ENCODE measurements around the gene TMC5.

The TMC5 gene

DNA sequence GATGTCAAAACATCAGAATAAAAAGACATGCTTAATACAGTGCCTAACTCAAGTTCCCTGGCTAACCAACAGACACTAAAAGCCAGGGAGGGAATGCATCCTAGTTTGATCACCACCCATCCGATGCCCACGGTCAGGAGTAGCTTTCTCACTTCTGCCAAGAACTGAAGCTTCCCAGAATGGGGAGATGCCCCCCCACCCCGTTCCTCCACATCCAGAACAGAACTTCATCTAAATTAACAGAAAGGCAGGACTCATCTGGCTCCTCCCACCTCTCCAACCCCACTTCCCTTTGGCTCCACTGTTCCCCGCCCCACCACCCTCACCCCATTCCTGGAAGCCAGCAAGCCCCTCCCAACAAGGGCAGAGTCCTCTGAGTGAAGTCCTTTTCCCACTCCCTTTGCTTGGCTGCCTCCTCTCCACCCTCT is 70.5 kb downstream of the TMC5 start:
- CTCF ChIA-PET = no interaction called here
- Mint-ChIP-seq H3K4me1 (peaks cover under 1% of the 10 kb centered on the region), H3K36me3 (no peaks in the 10 kb centered on the region), H3K9me3 (no peaks in the 10 kb centered on the region), H3K27me3 (peaks cover 6% of the 10 kb centered on the region), H3K4me3 (no peak overlapping the region), H3K27ac (no peak overlapping the region)
- DNase-seq = no peak

DNA sequence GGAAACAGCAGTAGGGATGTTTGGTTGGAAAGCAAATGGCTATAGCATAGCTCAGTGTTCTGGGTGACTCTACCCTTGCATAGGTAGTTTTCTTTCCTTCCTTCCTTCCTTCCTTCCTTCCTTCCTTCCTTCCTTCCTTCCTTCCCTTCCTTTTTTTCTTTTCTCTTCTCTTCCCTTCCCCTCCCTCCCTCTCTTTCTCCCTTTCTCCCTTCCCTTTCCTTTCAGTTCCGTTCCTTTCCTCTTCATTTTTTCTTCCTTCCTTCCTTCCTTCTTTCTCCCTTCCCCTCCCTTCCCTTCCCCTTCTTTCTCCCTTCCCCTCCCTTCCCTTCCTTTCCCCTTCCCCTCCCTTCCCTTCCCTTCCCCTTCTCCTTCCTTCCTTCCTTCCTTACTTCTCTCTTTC is 72.9 kb downstream of the TMC5 start:
- no peak for DNase-seq
- peaks cover 6% of the 10 kb centered on the region for H3K27me3 Mint-ChIP-seq
- CTCF ChIA-PET = no interaction called here
- no peak overlapping the region for H3K4me3 Mint-ChIP-seq
- no peaks in the 10 kb centered on the region for H3K36me3 Mint-ChIP-seq
- H3K9me3 Mint-ChIP-seq = no peaks in the 10 kb centered on the region
- no peak overlapping the region for H3K27ac Mint-ChIP-seq
- peaks cover 12% of the 10 kb centered on the region for H3K4me1 Mint-ChIP-seq

DNA sequence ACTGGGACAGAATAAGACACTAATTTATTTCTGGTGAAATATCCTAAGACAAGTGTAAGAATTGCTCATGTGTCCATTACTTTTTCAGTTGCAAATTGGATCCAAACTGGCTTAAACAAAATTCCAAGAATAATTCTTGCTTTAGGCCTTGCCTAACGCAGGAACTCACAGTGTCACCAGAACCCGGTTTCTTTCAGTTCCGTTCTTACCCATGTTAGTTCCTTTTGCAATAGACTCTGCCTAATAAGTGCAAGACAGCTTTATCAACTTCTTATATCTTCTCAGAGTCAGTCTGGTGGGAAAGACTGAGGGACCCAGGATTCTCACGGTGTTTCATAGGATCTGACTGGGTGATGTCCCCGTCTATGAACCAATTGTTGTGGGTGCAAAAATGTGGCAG is 79.5 kb downstream of the TMC5 start:
- DNase-seq = no peak
- Mint-ChIP-seq H3K4me1 (peaks cover 12% of the 10 kb centered on the region), H3K4me3 (no peak overlapping the region), H3K36me3 (peaks cover 11% of the 10 kb centered on the region), H3K27ac (no peak overlapping the region), H3K9me3 (no peaks in the 10 kb centered on the region), H3K27me3 (no peaks in the 10 kb centered on the region)
- CTCF ChIA-PET = no interaction called here

GRCh38 chr16:19499006-19499405 is 81.3 kb downstream of the TMC5 start:
- Mint-ChIP-seq H3K36me3 (peaks cover 25% of the 10 kb centered on the region), H3K27ac (no peak overlapping the region), H3K9me3 (no peaks in the 10 kb centered on the region), H3K4me1 (peaks cover 4% of the 10 kb centered on the region), H3K27me3 (no peaks in the 10 kb centered on the region), H3K4me3 (no peak overlapping the region)
- no peak for DNase-seq
- CTCF ChIA-PET = interaction anchor here (0.6 kb wide), 1 partner anchor 540 kb away, joined by 3 read pairs; no protein-coding TSS in a partner anchor

DNA sequence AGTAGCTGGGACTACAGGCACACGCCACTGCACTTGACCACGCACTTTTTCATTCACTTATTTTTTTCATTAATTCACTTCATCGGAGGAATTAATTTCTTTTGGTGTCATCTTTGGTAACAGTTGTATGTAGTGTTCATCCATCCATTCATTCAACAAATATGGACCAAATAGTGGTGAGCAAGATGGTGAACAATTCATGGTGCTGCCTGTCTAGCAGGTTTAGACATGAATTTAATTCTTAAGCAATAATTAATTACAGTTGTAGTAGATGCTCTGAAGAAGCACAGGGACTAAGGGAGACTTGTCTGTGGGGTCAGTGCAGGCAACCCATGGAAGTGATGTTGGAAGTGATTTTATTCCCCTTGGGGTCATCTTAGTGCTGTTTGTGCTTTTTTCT is 81.8 kb downstream of the TMC5 start:
- Mint-ChIP-seq H3K4me3 (no peak overlapping the region), H3K4me1 (no peaks in the 10 kb centered on the region), H3K27me3 (no peaks in the 10 kb centered on the region), H3K9me3 (no peaks in the 10 kb centered on the region), H3K36me3 (peaks cover 28% of the 10 kb centered on the region), H3K27ac (no peak overlapping the region)
- CTCF ChIA-PET = no interaction called here
- no peak for DNase-seq

GRCh38 chr16:19502395-19503131 is 84.9 kb downstream of the TMC5 start:
- Mint-ChIP-seq H3K36me3 (peaks cover 46% of the 10 kb centered on the region), H3K4me3 (no peak overlapping the region), H3K9me3 (no peaks in the 10 kb centered on the region), H3K27me3 (no peaks in the 10 kb centered on the region), H3K4me1 (no peaks in the 10 kb centered on the region), H3K27ac (no peak overlapping the region)
- CTCF ChIA-PET = interaction anchor here (0.7 to 6.5 kb wide), 20 partner anchors 8 to 416 kb away, joined by 3 to 82 read pairs (median 4); partner anchors contain the start of gene VPS35L
- DNase-seq = peak; percentile 82

DNA sequence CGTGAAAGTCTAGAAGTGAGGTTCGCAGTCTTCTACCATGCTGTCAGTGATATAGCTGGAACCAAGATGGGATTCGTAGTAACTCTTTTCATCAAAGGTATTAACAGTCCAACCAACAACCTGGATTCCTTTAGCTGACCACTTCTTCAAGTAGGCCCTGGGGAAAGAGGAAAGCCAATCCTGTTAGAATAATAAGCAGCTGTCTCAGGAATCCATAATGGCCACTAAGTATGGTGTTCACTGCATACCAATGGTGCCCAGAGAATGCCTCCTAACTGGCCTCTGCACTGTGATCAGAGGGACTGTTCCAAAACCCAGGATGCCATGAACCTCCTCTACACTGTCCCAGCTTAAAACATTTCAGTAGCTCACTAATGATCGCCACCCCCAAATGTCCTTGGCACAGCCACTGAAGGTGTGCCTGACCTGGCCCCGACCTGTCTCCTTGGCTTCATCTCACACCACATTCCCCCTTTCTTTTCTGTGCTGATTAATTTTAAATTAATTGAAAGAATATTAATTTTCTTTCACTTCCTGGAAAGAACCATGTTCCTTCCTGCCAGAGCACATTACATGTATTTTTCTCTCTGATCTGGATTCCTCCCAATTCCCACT is 85.9 kb downstream of the TMC5 start:
- no peak overlapping the region for H3K4me3 Mint-ChIP-seq
- no peaks in the 10 kb centered on the region for H3K9me3 Mint-ChIP-seq
- peaks cover 46% of the 10 kb centered on the region for H3K36me3 Mint-ChIP-seq
- no peaks in the 10 kb centered on the region for H3K4me1 Mint-ChIP-seq
- DNase-seq = no peak
- no peaks in the 10 kb centered on the region for H3K27me3 Mint-ChIP-seq
- H3K27ac Mint-ChIP-seq = no peak overlapping the region
- CTCF ChIA-PET = interaction anchor here (1.0 to 6.5 kb wide), 12 partner anchors 10 to 417 kb away, joined by 3 to 82 read pairs (median 4); no protein-coding TSS in a partner anchor

DNA sequence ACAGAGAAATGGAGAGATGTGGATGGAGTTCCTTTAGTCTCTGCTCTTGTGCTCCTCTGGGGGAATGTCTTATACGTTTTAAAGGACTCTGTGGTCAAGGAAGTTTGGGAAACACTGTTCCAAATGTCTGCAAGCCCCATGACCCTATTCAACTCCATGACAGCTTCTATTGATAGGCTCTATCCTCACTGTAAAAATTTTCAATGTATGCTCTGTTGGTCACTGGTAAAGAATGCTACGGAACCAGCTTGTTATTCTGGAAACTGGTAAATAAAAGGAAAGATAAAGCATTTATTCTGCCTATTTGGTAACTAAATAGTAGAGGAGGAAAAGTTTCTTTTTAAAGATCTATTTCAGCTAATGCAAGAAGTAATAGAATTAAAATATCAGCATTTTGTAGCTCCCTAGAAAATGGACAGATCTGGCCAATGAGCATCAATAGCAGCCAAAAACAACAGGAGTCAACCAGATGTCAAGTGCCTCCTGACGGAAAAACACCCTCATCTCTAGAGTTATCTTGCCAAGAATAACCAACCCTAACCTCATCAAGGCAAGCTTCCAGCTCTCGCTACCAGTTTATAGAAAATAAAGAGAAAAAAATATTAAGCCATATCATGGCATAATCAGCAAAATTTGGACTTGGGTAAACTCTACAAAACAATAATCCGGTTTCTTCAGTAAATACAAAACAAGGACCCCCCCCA is 88.1 kb downstream of the TMC5 start:
- no peak overlapping the region for H3K4me3 Mint-ChIP-seq
- H3K27me3 Mint-ChIP-seq = no peaks in the 10 kb centered on the region
- H3K27ac Mint-ChIP-seq = no peak overlapping the region

DNA sequence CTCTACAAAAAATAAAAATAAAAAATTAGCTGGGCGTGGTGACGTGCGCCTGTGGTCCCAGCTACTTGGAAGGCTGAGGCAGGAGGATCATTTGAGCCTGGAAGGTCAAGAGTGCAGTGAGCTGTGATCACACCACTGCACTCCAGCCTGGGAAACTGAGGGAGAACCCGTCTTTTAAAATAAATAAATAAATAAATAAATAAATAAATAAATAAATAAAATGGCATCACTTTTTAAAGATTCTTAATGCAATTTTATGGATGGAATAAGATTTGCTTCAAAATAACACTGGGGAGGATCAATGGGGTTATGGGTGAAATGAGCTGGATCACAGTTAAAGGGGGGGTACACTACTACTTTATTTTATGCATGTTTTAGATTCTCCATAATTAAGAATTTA is 89.3 kb downstream of the TMC5 start:
- no peak overlapping the region for H3K27ac Mint-ChIP-seq
- H3K4me1 Mint-ChIP-seq = no peaks in the 10 kb centered on the region
- H3K36me3 Mint-ChIP-seq = peaks cover 40% of the 10 kb centered on the region
- CTCF ChIA-PET = interaction anchor here (6.5 kb wide), 1 partner anchor 118 kb away, joined by 82 read pairs; no protein-coding TSS in a partner anchor
- no peaks in the 10 kb centered on the region for H3K27me3 Mint-ChIP-seq
- H3K4me3 Mint-ChIP-seq = no peak overlapping the region
- DNase-seq = no peak
- no peaks in the 10 kb centered on the region for H3K9me3 Mint-ChIP-seq

More for the DNA sequence above, 88.1 kb downstream of the TMC5 start:
- no peak for DNase-seq
- H3K9me3 Mint-ChIP-seq = no peaks in the 10 kb centered on the region
- CTCF ChIA-PET = interaction anchor here (1.2 to 6.5 kb wide), 2 partner anchors 8 to 117 kb away, joined by 4 to 82 read pairs; no protein-coding TSS in a partner anchor
- H3K36me3 Mint-ChIP-seq = peaks cover 43% of the 10 kb centered on the region
- H3K4me1 Mint-ChIP-seq = no peaks in the 10 kb centered on the region

DNA sequence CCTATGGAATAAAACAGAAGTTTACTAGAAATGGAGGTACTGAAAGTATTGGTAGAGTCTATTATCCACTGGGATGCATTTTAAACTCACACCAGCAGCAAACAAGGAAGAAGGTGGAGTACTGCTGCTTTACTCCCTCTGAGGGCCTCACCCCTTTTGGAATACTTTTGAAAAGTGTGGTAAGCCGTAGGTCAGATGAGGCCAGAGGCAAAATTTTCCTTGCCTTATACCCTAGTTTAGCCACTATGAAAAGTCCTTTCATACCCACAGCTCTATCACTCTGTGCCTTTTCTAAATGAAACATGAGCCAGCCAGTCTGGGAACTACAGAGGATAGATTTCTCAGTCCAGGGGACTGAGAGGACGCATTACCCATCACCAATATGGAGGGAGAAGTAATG is 90.2 kb downstream of the TMC5 start:
- Mint-ChIP-seq H3K27ac (no peak overlapping the region), H3K4me3 (no peak overlapping the region), H3K27me3 (no peaks in the 10 kb centered on the region), H3K4me1 (no peaks in the 10 kb centered on the region), H3K36me3 (peaks cover 40% of the 10 kb centered on the region), H3K9me3 (no peaks in the 10 kb centered on the region)
- CTCF ChIA-PET = no interaction called here
- no peak for DNase-seq

DNA sequence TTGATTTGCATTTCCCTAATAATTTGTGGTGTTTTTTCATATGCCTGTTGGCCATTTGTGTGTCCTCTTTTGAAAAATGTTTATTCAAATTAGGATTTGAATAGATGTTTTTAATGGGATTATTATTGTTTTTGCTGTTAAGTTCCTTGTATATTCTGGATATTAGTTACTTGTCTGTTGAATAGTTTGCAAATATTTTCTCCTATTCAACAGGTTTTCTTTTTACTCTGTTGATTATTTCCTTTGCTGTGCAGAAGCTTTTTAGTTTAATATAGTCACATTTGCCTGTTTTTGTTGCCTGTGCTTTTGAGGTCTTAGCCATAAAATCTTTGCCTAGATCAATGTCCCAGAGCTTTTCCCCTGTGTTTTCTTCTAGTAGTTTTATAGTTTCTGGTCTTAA is 94.6 kb downstream of the TMC5 start:
- H3K4me1 Mint-ChIP-seq = peaks cover 11% of the 10 kb centered on the region
- no peaks in the 10 kb centered on the region for H3K27me3 Mint-ChIP-seq
- H3K27ac Mint-ChIP-seq = peak overlapping the region; percentile 37
- no peak for DNase-seq
- H3K36me3 Mint-ChIP-seq = peaks cover 43% of the 10 kb centered on the region
- no peak overlapping the region for H3K4me3 Mint-ChIP-seq
- no peaks in the 10 kb centered on the region for H3K9me3 Mint-ChIP-seq
- CTCF ChIA-PET = no interaction called here

GRCh38 chr16:19513377-19514053 is 95.8 kb downstream of the TMC5 start:
- no peak overlapping the region for H3K27ac Mint-ChIP-seq
- H3K36me3 Mint-ChIP-seq = peaks cover 48% of the 10 kb centered on the region

DNA sequence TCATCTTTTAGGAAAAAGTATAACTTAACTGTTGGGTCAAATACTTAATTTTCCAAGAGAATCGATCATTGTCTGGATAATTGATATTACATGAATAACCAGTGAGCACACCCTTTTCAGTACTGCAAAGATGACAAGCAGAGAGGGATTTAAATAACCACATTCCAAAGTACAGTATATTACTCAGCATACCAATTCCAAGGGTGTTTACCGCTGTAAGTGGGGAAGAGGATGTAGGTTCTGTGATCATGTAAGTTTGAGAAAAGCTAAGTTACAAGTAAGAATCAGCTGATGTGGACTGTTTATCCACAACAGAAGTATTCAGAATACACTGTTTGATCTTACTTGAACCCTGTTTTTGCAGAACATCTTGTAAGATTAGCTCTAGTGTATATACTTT is 98.1 kb downstream of the TMC5 start:
- Mint-ChIP-seq H3K36me3 (peaks cover 48% of the 10 kb centered on the region), H3K27me3 (no peaks in the 10 kb centered on the region), H3K4me3 (no peak overlapping the region), H3K4me1 (peaks cover 35% of the 10 kb centered on the region), H3K27ac (no peak overlapping the region), H3K9me3 (no peaks in the 10 kb centered on the region)
- no peak for DNase-seq
- CTCF ChIA-PET = interaction anchor here (1.7 kb wide), 1 partner anchor 13 kb away, joined by 4 read pairs; no protein-coding TSS in a partner anchor

More at GRCh38 chr16:19513377-19514053, 95.8 kb downstream of the TMC5 start:
- Mint-ChIP-seq H3K4me1 (peaks cover 18% of the 10 kb centered on the region), H3K9me3 (no peaks in the 10 kb centered on the region), H3K4me3 (no peak overlapping the region), H3K27me3 (no peaks in the 10 kb centered on the region)
- CTCF ChIA-PET = interaction anchor here (0.8 to 1.5 kb wide), 2 partner anchors 8 to 11 kb away, joined by 3 to 4 read pairs; no protein-coding TSS in a partner anchor
- no peak for DNase-seq
